GM23248 (cell line): Measurements from ENCODE around the gene FAM117B.

ENCODE experiments used
- EZH2 ChIP-seq: fragments of 200-600 bp; sonication (generic); IDR thresholded peaks from 2 replicates; pipeline ENCODE4 v1.6.1; 2018; ENCODE audit warnings: antibody characterized with exemption, mild to moderate bottlenecking; ENCODE audit not compliant: insufficient read depth, poor library complexity, severe bottlenecking
- EZH2phosphoT487 ChIP-seq: fragments of 200-600 bp; sonication (generic); IDR thresholded peaks from 2 replicates; pipeline ENCODE4 v1.6.1; 2018; ENCODE audit warnings: antibody characterized with exemption, moderate library complexity, mild to moderate bottlenecking, low read depth; ENCODE audit not compliant: insufficient read depth

DNA sequence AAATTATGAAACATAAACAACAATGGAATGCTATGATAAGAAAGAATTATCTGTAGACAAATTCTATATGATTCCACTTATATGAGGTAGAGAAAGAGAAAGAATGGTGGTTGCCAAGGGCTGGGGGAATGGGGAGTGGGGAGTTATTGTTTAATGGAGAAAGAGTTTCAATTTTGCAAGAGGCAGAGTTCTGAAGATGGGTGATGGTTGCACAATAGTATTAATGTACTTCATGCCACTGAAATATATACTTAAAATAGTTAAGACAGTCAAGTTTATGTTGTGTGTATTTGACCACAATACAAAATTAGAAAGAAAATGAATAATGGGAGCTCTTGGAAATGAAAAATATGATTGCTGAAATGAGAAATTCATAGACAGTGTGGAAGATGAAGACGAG lies 22.6 kb upstream of the FAM117B start:
- TF ChIP-seq EZH2phosphoT487 (no peak), EZH2 (no peak)
